Sigmoid colon (tissue), 4 donors: ENCODE results near the gene GOLGA8A.

Source experiments
- CTCF ChIP-seq, 4 experiments: fragments of 450-650 bp in 3 of 4; fragments of 200-600 bp in 1 of 4; IDR thresholded peaks; one replicate each; pipeline ENCODE4 v1.5.1; 2016 to 2019; ENCODE audit warnings: antibody characterized with exemption in 4 of 4, mild to moderate bottlenecking in 3 of 4, moderate library complexity in 2 of 4
- EP300 ChIP-seq, 4 donors: sonication (generic); formaldehyde crosslinking; IDR thresholded peaks; one replicate each; pipeline ENCODE4 v1.6.1; 2017; ENCODE audit warnings: antibody characterized with exemption in 4 of 4
- POLR2A ChIP-seq, 2 donors: fragments of 450-650 bp; IDR thresholded peaks; one replicate each; pipeline ENCODE4 v1.6.1; 2016; ENCODE audit warnings: antibody characterized with exemption in 2 of 2, mild to moderate bottlenecking in 2 of 2, moderate library complexity in 2 of 2
- POLR2AphosphoS5 ChIP-seq, 4 donors: sonication (generic); formaldehyde crosslinking; IDR thresholded peaks; one replicate each; pipeline ENCODE4 v1.6.1; 2017; ENCODE audit warnings: antibody characterized with exemption in 4 of 4

- TF ChIP-seq POLR2A (IDR thresholded peaks at IDR 0.05) (no peak), CTCF (IDR thresholded peaks at IDR 0.05) (no peak), EP300 (IDR thresholded peaks at IDR 0.05) (no peak), POLR2AphosphoS5 (IDR thresholded peaks at IDR 0.05) (no peak)
Measured at GRCh38 chr15:34461730-34462129, 24.1 kb upstream of the GOLGA8A start.
